A204.1 (cell line): ENCODE results near the gene PEX11A.
"Not testable (repeated sequence)": the region's sequence is repeated elsewhere in the genome, so short reads cannot be mapped to it uniquely, and the experiment has no call there.

Experiments used
- FAIRE-seq: peaks from 2 replicates; lab custom pipeline; 2012; peaks lifted over from hg19 to GRCh38; lab: Jason Lieb, UNC

Gene PEX11A

DNA sequence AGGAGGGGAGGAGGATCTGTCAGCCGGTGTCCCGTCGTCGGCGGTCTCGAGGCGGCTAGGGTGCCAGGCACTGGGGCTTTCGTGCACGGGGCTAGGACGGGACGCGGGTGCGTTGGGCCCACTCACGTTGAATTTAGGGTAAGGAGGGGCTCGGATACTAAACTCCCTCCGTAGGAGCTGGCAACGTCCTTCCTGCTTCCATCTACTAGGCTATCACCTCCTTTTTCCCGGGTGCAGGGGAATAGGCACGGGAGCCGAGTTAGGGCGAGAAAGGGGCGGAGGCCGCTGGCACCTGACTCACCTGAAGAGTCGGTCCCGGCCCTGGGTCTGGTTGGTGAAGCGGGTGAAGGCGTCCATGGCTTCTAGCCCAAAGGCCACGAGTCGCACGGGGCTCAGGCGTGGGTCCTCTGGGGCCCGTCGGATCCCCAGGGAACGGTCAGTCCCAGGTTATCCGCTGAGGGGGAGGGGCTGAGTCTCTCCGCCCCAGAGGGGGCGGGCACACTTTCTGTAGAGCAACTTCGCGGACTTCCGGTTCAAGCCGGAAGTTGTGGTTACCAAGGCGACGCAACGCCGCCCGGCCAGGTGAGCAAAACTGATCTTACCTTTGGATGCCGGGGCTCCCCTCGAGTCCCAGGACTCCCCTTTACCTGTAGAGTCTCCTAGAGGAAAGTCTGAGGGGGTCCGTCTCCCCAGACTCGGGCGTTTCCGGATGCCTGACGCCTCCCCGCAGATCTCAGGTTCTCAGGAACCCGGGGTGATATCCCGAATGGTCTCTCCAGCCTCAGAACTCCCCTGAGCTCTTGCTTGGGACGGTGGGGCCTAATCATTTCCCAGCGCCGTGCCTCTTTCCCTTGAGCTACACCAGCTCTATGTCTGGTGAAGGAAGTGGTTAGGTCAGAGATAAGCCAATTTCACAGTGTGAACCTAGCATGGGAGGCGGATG, at the start of gene PEX11A, which contains the start of gene WDR93:
Gene PEX11A (minus strand): TSS at position 479 of the 943 bp plus-strand sequence. CDS start 122 bp downstream, at position 357.
Gene WDR93 (plus strand): TSS at position 536 of the 943 bp plus-strand sequence. CDS start 10,936 bp downstream, outside the sequence.
- no peak for FAIRE-seq

GRCh38 chr15:89740137-89740536, 49.6 kb upstream of the PEX11A start:
- peak; percentile 91 for FAIRE-seq

GRCh38 chr15:89735773-89736172, 45.2 kb upstream of the PEX11A start:
- no peak for FAIRE-seq

GRCh38 chr15:89732451-89733172, 42.1 kb upstream of the PEX11A start:
- no peak for FAIRE-seq

DNA sequence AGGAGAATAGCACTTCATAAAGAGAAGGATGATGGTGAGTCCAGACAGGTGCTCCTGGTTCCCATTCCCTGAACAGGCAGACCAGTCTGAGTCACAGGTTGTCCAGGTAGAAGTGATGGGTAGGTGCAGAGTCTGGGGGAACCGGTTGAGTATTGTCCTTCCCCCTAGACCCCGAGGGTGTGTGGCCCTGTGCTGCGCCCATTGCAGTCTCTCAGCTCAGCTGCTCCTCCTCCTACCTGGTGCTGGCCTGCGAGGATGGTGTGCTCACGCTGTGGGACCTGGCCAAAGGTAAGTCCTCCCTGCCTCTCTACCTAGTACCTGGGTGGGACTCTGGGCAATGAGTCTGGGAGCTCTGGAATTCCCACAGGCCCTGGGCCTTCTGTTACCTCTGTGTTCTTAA, 40.7 kb upstream of the PEX11A start:
- FAIRE-seq: no peak

DNA sequence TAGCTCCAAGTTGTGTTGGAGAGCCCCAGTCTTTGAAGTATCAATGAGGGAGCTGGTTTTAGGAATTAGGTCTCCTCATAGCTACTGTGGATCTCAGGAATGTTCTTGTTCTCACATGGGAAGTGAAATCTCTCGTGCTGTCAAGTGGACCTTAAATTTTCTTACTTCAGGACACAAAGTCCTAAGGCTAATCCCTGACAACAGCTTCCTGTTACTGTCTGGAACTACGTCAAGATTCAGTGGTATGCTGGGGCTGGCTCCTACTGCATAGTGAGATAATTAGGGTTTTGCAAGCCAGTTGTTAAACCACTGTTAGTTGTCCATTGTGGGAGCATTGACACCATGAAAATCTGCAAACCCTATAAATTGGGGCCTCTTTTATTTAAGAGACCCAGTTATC, 37.7 kb upstream of the PEX11A start:
- FAIRE-seq: no peak

DNA sequence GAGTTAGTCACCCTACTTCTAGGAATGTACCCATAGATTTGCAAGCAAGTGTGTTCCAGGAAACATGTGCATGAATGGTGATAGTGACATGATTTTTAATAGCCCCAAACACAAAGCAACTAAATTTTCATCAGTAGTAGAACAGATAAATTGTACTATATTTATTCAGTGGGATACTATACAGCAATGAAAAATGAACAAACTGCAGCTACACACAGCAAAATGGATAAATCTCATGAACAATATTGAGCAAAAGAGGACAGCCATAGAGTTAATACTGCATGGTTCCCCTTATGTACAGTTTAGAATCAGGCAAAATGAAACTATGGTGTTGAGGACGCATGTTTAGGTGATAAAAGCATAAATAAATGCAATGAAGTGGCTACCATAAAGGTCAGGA, 34.5 kb upstream of the PEX11A start:
- FAIRE-seq: no peak

GRCh38 chr15:89724621-89725020, 34.1 kb upstream of the PEX11A start:
- no peak for FAIRE-seq

DNA sequence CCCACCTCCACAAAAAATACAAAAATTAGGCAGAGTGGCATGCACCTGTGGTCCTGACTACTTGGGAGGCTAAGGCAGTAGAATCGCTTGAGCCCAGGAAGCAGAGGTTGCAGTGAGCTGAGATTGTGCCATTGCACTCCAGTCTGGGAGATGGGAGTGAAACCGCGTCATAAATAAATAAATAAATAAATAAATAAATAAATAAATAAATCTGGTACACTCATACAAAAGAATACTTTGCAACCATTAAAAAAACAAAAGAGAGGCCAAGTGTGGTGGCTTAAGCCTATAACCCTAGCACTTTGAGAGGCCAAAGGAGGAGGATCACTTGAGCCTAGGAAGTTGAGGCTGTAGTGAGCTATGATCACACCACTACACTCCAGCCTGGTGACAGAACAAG, 32.5 kb upstream of the PEX11A start:
- FAIRE-seq: no peak

- FAIRE-seq: no peak
Observed at GRCh38 chr15:89714775-89715174, 24.2 kb upstream of the PEX11A start.

- no peak for FAIRE-seq
Observed at GRCh38 chr15:89707577-89707976, 17.0 kb upstream of the PEX11A start.

DNA sequence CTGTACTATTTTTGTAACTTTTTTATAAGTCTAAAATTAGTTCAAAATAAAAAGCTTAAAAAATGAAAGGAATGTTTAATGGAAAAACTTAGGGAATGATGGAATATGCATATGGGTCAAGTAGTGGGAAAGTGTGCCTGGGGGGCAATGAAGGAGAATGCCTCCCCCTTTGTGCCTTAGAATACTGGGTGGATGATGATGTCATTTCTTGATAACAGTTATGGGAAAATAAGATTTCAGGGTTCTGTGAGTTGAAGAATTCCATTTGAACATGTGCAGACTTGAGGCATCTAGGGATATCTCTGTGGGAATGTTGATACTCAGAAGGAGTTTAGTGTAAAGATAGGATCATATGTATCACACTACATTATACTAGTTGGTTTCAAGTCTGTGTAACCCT, 13.9 kb upstream of the PEX11A start:
- FAIRE-seq: no peak

DNA sequence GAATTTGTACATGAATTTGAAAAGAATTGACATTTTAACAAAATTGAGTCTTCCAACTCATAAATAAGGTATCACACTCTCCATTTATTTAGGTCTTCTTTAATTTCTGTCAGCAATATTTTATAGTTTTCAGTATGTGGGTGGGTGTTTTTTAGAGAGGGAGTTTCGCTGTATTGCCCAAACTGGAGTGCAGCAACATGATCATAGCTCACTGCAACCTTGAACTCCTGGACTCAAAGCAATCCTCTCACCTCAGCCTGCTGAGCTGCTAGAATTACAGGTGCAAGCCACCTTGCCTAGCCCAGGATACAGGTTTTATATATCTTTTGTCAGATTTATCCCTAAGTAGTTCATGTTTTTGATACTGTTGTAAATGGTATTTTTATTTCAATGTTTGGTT, 4.6 kb upstream of the PEX11A start:
- no peak for FAIRE-seq

DNA sequence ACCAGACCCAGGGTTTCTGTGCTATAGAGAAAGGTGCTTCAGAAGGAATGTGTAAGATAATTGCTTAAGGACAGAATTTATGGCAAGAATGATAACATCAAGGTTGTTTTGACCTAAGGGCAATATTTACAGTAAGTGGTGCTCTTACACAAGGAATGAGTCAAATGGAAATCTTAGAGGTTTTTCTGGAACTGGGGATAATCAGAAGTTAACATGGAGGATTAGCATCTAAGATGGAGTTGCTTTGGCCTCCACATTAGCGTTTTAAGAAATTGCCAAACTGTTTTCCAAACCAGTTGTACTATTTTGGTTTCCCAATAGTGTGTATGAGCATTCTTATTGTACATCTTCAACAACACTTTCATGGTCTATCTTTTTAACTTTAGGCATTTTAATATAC, 3.1 kb upstream of the PEX11A start:
- no peak for FAIRE-seq

DNA sequence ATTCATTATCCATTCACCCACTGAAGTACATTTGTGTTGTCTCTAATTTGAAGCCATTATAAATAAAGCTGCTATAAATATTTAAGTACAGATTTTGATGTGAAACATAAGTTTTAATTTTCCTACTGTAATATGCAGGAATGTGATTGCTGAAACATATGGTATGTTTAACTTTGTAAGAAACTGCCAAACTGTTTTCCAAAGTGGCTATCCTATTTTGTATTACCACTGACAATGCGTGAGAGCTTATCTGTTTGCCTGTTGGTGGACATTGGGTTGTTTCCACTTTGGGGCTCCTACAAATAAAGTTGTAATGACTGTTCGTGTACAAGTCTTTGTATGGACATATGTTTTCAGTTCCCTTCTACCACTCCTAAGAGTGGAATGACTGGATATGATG, 2.5 kb upstream of the PEX11A start:
- FAIRE-seq: no peak

DNA sequence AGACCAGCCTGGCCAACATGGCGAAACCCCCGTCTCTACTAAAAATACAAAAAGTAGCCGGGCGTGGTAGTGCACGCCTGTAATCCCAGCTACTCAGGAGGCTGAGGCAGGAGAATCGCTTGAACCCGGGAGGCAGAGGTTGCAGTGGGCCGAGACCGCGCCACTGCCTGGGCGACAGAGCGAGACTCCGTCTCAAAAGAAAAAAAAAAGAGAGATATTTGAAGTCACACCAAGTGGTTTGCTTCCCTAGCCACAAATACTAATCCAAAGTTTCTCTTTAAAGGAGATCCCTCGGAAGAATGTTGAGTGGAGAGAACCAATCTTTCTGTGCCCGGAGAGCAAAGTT, 651 bp downstream of the PEX11A start:
- not testable (repeated sequence) for FAIRE-seq

DNA sequence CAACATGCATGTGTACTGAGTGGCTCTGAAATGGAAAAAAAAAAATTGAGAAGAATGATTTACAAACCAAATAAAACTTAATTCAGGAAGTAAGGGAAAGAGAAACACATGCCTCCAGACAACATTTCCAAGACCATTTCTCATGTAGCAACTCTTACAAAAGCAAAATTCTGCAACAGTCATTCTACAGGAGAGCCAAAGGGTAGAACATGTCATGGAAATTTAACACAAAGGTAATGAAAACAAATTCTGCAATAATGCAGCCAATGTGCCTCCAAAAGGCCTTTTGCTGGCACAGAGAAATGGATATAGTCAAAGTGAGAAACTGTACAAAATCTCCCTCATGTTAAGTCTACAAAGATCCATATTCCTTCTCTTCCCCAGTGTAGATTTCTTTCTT, 4.0 kb downstream of the PEX11A start:
- FAIRE-seq: no peak

GRCh38 chr15:89685995-89686394, 4.6 kb downstream of the PEX11A start:
- FAIRE-seq: no peak

DNA sequence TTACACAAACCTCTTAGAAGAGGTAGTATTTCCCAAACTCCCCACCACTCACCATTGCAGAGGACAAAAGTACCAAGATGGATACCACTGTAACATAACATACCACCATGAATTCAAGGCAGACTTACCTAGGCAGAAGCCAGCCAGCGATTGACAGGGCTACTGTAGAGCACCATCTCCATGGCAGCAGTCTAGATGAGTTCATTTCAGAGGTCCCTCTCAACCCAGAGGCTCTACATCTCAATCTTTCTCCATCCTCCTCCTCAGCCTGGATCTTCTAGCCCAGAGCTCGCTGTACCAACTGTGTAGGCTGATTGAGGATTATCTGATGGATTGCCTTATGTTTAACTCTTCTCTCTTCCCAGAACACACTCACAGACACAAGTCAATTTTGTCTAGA, 9.4 kb downstream of the PEX11A start:
- no peak for FAIRE-seq

GRCh38 chr15:89680282-89680873, 10.2 kb downstream of the PEX11A start:
- FAIRE-seq: no peak

GRCh38 chr15:89679212-89679611, 11.3 kb downstream of the PEX11A start, which contains the start of gene PLIN1:
TSS of gene PLIN1 (minus strand) at chr15:89679367. CDS start at chr15:89677489, 1,878 bp downstream.
- FAIRE-seq: no peak

GRCh38 chr15:89677381-89677780, 13.2 kb downstream of the PEX11A start:
- no peak for FAIRE-seq

DNA sequence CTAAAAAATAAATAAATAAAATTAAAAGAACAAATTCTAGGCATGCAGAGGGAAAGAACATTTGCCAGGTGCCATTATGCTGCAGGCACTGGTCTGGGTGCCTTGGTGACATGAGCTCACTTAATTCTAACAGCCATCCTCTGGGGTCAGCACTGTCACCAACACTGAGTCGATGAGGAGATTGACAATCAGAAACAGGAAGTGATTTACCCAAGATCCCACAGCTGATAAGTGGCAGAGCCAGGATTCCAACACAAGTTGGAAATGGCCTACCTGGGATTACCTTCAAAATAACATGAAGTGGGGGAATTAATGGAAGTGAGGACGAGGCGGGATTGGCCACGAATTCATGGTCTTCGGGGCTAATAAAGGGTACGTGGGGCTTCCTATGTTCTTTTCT, 14.9 kb downstream of the PEX11A start:
- FAIRE-seq: no peak
